Nucleus accumbens (tissue), 56 donors: ENCODE results near the gene ALDOC.

Experiments
- DNase-seq, 56 donors: peaks; one replicate each; lab custom pipeline; 2025; lab: John Stamatoyannopoulos, UW

The ALDOC gene

GRCh38 chr17:28534740-28535375 is 41.8 kb downstream of the ALDOC start:
- DNase-seq, result no peak

DNA sequence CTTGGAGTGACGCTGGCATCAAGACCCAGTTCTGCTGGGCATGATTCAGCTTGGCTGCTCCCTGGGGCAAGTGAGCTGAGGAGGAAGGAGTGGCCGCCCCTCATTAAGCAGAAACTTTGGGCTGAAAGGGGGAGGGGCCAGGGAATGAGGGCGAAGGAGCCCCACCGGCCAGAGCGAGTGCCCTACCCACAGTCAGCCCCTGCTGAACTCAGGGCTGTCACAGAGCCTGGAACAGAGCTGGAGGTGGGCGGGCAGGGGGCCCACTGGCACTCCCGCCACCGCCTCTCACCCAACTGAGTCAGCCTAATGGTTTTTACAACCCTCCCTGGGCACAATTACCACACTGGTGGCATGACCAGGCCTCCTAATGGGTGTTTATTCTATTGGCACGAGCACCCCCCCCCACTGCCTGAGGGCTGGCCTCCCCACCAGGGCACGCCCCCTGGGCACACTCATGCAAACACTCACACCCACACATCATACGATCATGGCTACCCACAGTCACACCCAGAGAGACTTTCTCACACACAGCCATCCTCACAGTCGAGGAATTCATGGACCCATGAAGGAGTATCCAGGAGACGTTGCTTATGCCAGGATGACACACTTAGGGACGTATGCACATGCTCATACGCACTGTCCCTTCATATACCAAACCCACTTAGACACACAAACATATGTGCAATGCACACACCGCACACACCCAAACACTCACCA is 43.4 kb downstream of the ALDOC start:
- DNase-seq, result peak in 1 of 56 donors; percentile 34

DNA sequence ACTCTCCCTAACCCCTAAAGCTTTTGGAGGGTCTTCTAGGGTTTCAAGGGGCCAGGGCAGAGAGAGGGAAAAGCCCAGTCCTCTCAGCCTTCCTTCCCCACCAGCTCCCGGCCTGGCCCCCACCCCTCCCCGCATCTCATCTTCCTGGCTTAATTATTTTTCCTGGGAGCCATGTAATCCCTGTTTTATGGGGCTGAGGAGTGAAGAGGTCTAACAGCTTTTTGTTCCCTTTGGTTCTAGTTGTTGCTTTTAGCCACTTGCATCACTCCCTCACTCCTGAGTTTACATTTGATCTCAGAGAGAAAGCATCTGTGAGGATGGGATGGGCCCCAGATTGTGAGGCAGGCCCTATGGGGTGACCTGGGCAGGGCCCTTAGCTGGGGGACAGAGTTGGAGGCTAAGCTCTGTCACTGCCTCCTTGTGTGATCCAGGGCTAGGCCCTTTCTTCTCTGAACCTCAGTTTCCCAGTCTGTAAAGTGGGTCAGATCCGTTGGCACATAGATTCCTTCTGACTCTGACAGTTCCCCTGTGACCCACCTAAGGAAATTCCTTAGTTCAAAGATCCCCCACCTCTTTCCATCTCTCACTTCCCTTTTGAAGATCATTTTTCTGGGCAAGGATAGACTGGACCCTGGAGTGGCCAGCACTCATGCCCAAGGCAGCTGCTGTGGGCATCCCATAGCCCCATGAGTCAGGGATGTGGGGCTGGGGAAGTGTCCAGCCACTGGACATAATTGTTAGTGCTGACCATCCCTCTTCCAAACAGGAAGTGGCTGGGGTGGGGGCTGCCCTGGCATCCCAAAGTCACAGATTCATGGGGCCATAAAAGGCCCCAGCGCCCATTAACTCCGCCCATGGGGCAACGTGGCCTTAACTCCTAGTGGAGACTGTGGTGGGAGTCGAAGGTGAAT is 44.4 kb downstream of the ALDOC start:
- DNase-seq, result no peak

GRCh38 chr17:28530926-28531325 is 45.8 kb downstream of the ALDOC start:
- no peak for DNase-seq

GRCh38 chr17:28530250-28530649 is 46.4 kb downstream of the ALDOC start:
- DNase-seq, result no peak

GRCh38 chr17:28529013-28529400 is 47.7 kb downstream of the ALDOC start:
- no peak for DNase-seq

DNA sequence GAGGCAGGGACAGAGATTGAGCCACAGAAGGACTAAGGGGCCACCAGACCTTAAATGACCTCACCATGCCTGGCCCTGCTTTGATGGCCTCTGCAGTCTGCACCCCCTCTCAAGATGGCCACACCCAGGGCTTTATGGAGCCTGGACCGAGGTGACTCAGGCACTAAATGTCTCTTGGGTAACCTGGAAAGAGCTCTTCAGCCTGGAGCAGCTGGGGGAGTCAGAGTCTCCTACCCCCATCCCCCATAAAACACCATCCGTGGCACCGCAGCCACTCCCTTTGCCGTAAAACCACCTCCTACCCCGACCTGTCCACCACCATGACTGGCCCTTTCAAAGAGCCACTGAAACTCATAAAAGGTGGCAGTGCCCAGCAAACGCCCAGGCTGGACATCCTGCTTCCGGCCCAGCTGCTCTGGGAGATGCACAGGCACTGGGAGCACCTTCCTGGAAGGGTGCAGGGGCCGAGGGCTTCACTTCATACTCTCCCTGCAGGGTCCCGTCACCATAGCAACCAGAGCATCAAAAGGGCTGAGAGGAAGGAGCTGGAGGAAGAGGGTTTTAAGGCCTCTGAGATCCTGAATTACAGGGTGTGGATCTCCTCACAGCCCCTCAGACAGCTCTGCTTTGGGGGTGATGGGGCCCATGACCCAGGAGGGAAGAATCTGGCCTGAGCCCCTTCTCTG is 48.2 kb downstream of the ALDOC start:
- no peak for DNase-seq

DNA sequence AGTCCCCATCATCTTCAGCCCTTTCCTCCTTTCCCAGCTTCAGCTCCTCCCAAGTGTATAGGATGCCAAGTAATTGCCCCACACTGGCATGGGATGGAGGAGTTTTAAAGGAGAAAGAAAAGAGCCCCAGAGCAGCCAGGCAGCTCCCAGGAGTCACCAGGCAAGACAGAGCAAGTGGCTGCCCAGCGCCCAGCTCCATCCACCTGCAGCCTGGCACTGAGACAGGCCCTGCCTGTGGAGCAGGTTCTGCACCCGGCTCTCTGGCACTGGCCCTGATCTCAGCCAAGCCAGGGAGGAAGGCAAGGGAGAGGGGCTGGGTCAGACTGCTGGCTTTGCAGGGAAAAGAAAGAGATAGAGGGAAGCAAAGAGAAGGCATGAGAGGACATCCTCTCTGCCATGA is 48.8 kb downstream of the ALDOC start:
- no peak for DNase-seq

- no peak for DNase-seq
Measured at GRCh38 chr17:28527181-28527681, 49.5 kb downstream of the ALDOC start.

- DNase-seq, result no peak
Measured at GRCh38 chr17:28526381-28526780, 50.3 kb downstream of the ALDOC start.

GRCh38 chr17:28524476-28525424 is 51.9 kb downstream of the ALDOC start:
- DNase-seq, result no peak

- no peak for DNase-seq
Measured at GRCh38 chr17:28523876-28524275, 52.8 kb downstream of the ALDOC start.

- DNase-seq, result no peak
Measured at GRCh38 chr17:28523186-28523585, 53.5 kb downstream of the ALDOC start.
